Measurements from ENCODE around the gene ZNF804A. TPM values are rescaled to one million over a fixed set of nuclear protein-coding genes. Genes with fewer than 3 reads are reported as not detected.

The ZNF804A gene
- total RNA-seq, 6 donors from 2014 or later: 0.46 to 0.89 (median 0.77) TPM; not detected in 1

GRCh38 chr2:184779777-184780176, 181.4 kb downstream of the ZNF804A start:
- no peaks in the 10 kb centered on the region for H3K36me3 ChIP-seq
- no peaks in the 10 kb centered on the region for H3K4me1 ChIP-seq
- no peak overlapping the region for H3K4me3 ChIP-seq
- no peak overlapping the region for H3K27ac ChIP-seq
- ATAC-seq (ENCODE audit: low FRiP score in 2 of 2) (no peak), DNase-seq (no peak)
- H3K27me3 ChIP-seq: no peaks in the 10 kb centered on the region
- no peaks in the 10 kb centered on the region for H3K9me3 ChIP-seq
- no peak for TF ChIP-seq POLR2A (IDR thresholded peaks at IDR 0.05)
- TF ChIP-seq POLR2AphosphoS5 (IDR thresholded peaks at IDR 0.05): no peak
- no peak for TF ChIP-seq EP300 (IDR thresholded peaks at IDR 0.05)
- TF ChIP-seq CTCF (IDR thresholded peaks at IDR 0.05): no peak
- 80 to 89% methylated on average over 2 of the region's 2 CpGs for WGBS, 2 donors

GRCh38 chr2:184780384-184780783, 182.1 kb downstream of the ZNF804A start:
- ATAC-seq (ENCODE audit: low FRiP score in 2 of 2) (no peak), DNase-seq (no peak)
- H3K4me1 ChIP-seq: no peaks in the 10 kb centered on the region
- no peaks in the 10 kb centered on the region for H3K9me3 ChIP-seq
- H3K27me3 ChIP-seq: no peaks in the 10 kb centered on the region
- TF ChIP-seq CTCF (IDR thresholded peaks at IDR 0.05) (no peak), POLR2A (IDR thresholded peaks at IDR 0.05) (no peak), POLR2AphosphoS5 (IDR thresholded peaks at IDR 0.05) (no peak), EP300 (IDR thresholded peaks at IDR 0.05) (no peak)
- no peaks in the 10 kb centered on the region for H3K36me3 ChIP-seq
- WGBS, 2 donors: 43 to 46% methylated on average over 1 of the region's 1 CpG
- H3K27ac ChIP-seq: no peak overlapping the region
- no peak overlapping the region for H3K4me3 ChIP-seq

GRCh38 chr2:184780944-184781343, 182.6 kb downstream of the ZNF804A start:
- ATAC-seq (ENCODE audit: low FRiP score in 2 of 2) (no peak), DNase-seq (no peak)
- WGBS, 2 donors: 63% methylated on average over 2 of the region's 2 CpGs
- no peaks in the 10 kb centered on the region for H3K27me3 ChIP-seq
- H3K4me3 ChIP-seq: no peak overlapping the region
- H3K27ac ChIP-seq: no peak overlapping the region
- no peaks in the 10 kb centered on the region for H3K36me3 ChIP-seq
- no peaks in the 10 kb centered on the region for H3K9me3 ChIP-seq
- no peaks in the 10 kb centered on the region for H3K4me1 ChIP-seq
- no peak for TF ChIP-seq CTCF (IDR thresholded peaks at IDR 0.05)
- no peak for TF ChIP-seq EP300 (IDR thresholded peaks at IDR 0.05)
- TF ChIP-seq POLR2AphosphoS5 (IDR thresholded peaks at IDR 0.05): no peak
- no peak for TF ChIP-seq POLR2A (IDR thresholded peaks at IDR 0.05)

- H3K36me3 ChIP-seq: no peaks in the 10 kb centered on the region
- WGBS, 2 donors: 71 to 81% methylated on average over 3 of the region's 3 CpGs
- DNase-seq (no peak), ATAC-seq (ENCODE audit: low FRiP score in 2 of 2) (no peak)
- H3K4me1 ChIP-seq: no peaks in the 10 kb centered on the region
- no peaks in the 10 kb centered on the region for H3K9me3 ChIP-seq
- H3K4me3 ChIP-seq: no peak overlapping the region
- H3K27me3 ChIP-seq: no peaks in the 10 kb centered on the region
- TF ChIP-seq POLR2AphosphoS5 (IDR thresholded peaks at IDR 0.05) (no peak), CTCF (IDR thresholded peaks at IDR 0.05) (no peak), POLR2A (IDR thresholded peaks at IDR 0.05) (no peak), EP300 (IDR thresholded peaks at IDR 0.05) (no peak)
- no peak overlapping the region for H3K27ac ChIP-seq
Observed at GRCh38 chr2:184783576-184783975, 185.2 kb downstream of the ZNF804A start.

- H3K27me3 ChIP-seq: no peaks in the 10 kb centered on the region
- DNase-seq (no peak), ATAC-seq (ENCODE audit: low FRiP score in 2 of 2) (no peak)
- peaks cover 0 to 4% (median 0%) of the 10 kb centered on the region in 4 donors for H3K9me3 ChIP-seq
- TF ChIP-seq CTCF (IDR thresholded peaks at IDR 0.05): no peak
- H3K4me1 ChIP-seq: no peaks in the 10 kb centered on the region
- WGBS, 2 donors: 89 to 95% methylated on average over 1 of the region's 1 CpG
- no peaks in the 10 kb centered on the region for H3K36me3 ChIP-seq
- H3K27ac ChIP-seq: no peak overlapping the region
- H3K4me3 ChIP-seq: no peak overlapping the region
Observed at GRCh38 chr2:184793176-184793575, 194.8 kb downstream of the ZNF804A start.
